ENCODE measurements around the gene SPTA1. TPM values are rescaled to one million over a fixed set of nuclear protein-coding genes. Genes with fewer than 3 reads are reported as not detected.

The SPTA1 gene
- total RNA-seq, 1 donor from 2014 or later = not detected

GRCh38 chr1:158687037-158687436 is 522 bp upstream of the SPTA1 start:
- TF ChIP-seq, protein P1, sequence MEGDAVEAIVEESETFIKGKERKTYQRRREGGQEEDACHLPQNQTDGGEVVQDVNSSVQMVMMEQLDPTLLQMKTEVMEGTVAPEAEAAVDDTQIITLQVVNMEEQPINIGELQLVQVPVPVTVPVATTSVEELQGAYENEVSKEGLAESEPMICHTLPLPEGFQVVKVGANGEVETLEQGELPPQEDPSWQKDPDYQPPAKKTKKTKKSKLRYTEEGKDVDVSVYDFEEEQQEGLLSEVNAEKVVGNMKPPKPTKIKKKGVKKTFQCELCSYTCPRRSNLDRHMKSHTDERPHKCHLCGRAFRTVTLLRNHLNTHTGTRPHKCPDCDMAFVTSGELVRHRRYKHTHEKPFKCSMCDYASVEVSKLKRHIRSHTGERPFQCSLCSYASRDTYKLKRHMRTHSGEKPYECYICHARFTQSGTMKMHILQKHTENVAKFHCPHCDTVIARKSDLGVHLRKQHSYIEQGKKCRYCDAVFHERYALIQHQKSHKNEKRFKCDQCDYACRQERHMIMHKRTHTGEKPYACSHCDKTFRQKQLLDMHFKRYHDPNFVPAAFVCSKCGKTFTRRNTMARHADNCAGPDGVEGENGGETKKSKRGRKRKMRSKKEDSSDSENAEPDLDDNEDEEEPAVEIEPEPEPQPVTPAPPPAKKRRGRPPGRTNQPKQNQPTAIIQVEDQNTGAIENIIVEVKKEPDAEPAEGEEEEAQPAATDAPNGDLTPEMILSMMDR (conservative IDR thresholded peaks at IDR 0.05) = no peak
- no peak overlapping the region for H3K4me3 Mint-ChIP-seq
- H3K27me3 Mint-ChIP-seq (ENCODE audit: low read depth) = peaks cover 25% of the 10 kb centered on the region
- no peaks in the 10 kb centered on the region for H3K36me3 Mint-ChIP-seq (ENCODE audit: low read depth)
- no peaks in the 10 kb centered on the region for H3K4me1 Mint-ChIP-seq
- no peak for DNase-seq (ENCODE audit: low read depth, low spot score)
- no peak overlapping the region for H3K27ac Mint-ChIP-seq (ENCODE audit: unreplicated experiment)
- peaks cover 2% of the 10 kb centered on the region for H3K9me3 Mint-ChIP-seq

- no peak for DNase-seq (ENCODE audit: low read depth, low spot score)
- H3K4me1 Mint-ChIP-seq = no peaks in the 10 kb centered on the region
- H3K9me3 Mint-ChIP-seq = peaks cover 2% of the 10 kb centered on the region
- H3K27me3 Mint-ChIP-seq (ENCODE audit: low read depth) = peaks cover 30% of the 10 kb centered on the region
- no peak overlapping the region for H3K4me3 Mint-ChIP-seq
- TF ChIP-seq, protein P1 (conservative IDR thresholded peaks at IDR 0.05) = no peak
- H3K27ac Mint-ChIP-seq (ENCODE audit: unreplicated experiment) = no peak overlapping the region
- no peaks in the 10 kb centered on the region for H3K36me3 Mint-ChIP-seq (ENCODE audit: low read depth)
Observed at GRCh38 chr1:158685085-158685484, 1.4 kb downstream of the SPTA1 start.

DNA sequence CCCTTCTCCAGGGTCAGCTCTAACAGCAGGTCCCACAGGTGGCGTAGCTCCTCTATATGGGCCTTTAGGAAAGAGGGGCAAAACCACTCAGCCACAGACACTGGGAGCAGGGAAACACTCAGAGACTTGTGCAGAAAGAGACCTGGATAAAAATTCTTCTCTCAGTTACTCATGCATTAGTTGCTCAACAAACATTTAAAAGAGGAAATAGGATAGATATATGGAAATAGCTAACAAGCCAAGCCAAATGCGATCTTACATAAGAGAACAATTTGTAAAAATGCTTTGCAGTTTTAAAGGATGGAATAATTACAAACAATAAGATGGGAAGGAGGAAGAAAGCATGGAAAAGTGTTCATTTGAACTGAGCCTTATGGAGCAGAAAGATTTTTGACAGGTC is 4.9 kb downstream of the SPTA1 start:
- no peak for DNase-seq (ENCODE audit: low read depth, low spot score)
- no peaks in the 10 kb centered on the region for H3K4me1 Mint-ChIP-seq
- TF ChIP-seq, protein P1 (conservative IDR thresholded peaks at IDR 0.05) = no peak
- no peaks in the 10 kb centered on the region for H3K36me3 Mint-ChIP-seq (ENCODE audit: low read depth)
- no peaks in the 10 kb centered on the region for H3K9me3 Mint-ChIP-seq
- no peak overlapping the region for H3K27ac Mint-ChIP-seq (ENCODE audit: unreplicated experiment)
- H3K27me3 Mint-ChIP-seq (ENCODE audit: low read depth) = peaks cover 32% of the 10 kb centered on the region
- H3K4me3 Mint-ChIP-seq = no peak overlapping the region

DNA sequence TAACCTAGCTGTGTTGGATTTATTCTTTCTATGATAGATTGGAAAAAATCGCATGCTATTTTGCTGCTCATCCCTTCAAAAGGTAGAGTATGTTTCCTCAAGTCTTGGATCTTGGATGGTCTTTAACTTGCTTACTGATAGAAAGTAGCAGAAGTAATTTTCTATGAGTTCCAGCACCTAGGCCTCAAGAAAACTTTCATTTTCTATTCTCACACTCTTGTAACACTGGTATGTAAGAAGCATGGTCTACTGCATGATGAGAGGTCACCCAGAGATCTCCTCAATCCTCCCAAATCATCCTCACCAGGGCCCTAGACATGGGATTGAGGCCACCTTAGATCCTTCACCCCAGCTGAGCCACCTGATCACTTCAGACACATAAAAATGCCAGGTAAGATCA is 7.2 kb downstream of the SPTA1 start:
- peaks cover 26% of the 10 kb centered on the region for H3K27me3 Mint-ChIP-seq (ENCODE audit: low read depth)
- H3K4me3 Mint-ChIP-seq = no peak overlapping the region
- TF ChIP-seq, protein P1 (conservative IDR thresholded peaks at IDR 0.05) = no peak
- no peaks in the 10 kb centered on the region for H3K9me3 Mint-ChIP-seq
- DNase-seq (ENCODE audit: low read depth, low spot score) = no peak
- H3K27ac Mint-ChIP-seq (ENCODE audit: unreplicated experiment) = no peak overlapping the region
- no peaks in the 10 kb centered on the region for H3K4me1 Mint-ChIP-seq
- H3K36me3 Mint-ChIP-seq (ENCODE audit: low read depth) = no peaks in the 10 kb centered on the region

DNA sequence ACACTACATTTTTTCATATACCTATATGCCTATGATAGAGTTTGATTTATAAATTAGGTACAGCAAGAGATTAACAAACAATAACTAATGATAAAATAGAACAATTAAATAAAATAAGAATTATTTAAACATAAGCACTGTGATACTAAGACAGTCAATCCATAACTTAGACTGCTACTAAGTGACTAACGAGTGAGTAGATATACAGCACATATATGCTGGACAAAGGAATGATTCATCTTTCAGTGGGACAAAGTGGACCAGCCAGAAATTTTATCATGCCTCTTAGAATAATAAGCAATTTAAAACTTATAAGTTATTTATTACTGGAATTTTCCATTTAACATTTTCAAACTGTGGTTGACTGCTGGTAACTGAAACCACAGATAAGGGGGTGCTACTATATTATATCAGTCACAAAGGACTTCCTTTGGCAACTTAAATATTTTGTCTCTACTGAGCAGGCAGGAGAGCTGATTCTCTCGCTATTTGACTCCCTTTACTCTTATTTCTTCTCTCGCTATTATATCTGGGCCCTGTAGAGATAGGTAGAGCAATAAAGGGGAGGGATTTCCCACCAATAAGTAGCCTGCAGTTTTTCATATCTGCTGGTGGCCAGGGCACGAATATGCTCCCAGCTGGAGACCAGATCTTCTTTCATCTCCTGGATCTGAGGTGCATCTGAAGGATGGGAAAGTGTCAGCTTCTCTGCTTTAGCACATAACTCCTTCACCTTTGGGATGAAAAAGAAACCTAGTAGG is 10.8 kb downstream of the SPTA1 start:
- no peak overlapping the region for H3K27ac Mint-ChIP-seq (ENCODE audit: unreplicated experiment)
- no peak overlapping the region for H3K4me3 Mint-ChIP-seq
- TF ChIP-seq, protein P1 (conservative IDR thresholded peaks at IDR 0.05) = no peak
- H3K36me3 Mint-ChIP-seq (ENCODE audit: low read depth) = no peaks in the 10 kb centered on the region
- no peaks in the 10 kb centered on the region for H3K9me3 Mint-ChIP-seq
- no peaks in the 10 kb centered on the region for H3K4me1 Mint-ChIP-seq
- DNase-seq (ENCODE audit: low read depth, low spot score) = no peak
- peaks cover 13% of the 10 kb centered on the region for H3K27me3 Mint-ChIP-seq (ENCODE audit: low read depth)
